ENCODE results near the gene BCKDK. TPM values are rescaled to one million over a fixed set of nuclear protein-coding genes. Genes with fewer than 3 reads are reported as not detected.

The BCKDK gene
- total and polyA plus RNA-seq, 12 donors = 27.0 to 181 (median 80.1) TPM

DNA sequence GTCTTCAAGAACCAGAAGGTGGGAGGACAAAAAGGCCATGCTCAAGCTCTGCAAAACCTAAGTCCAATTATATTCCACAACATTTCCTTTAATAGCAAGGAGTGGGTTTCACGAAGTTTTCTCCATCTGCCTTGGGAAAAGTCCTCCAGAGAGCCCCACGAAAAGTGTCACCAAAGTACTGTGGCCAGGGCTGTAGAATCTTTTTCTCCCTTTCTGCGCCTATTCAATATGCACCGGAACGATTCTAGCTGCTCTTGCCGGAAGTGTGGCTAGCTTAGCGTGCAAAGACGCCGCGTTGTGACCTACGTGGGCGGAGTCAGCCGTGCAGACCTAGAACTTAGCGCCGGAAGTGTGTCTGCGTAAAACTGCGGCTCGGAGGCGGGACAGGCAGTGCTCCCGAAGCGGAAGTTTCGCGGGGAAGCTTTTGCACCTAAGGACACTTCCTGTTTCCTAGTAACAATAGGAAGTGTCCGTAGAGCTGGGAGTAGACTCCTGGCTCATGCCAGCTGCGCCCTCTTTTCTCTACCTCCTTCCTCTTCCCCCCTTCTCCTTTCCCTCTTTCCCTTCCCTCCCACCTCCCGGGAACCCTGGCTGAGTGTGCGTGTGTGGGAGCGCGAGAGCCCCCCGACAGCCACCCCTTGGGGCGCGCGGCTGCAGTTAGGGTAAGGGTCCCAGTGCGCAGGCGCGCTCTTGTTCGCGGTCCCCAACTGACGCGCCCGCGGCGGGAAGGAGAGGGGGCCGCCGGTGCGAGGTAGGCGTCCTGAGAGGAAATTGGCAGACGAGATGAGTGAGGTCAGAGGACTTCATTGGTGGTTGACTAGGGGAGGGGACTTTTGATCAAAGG is 34.0 kb upstream of the BCKDK start, which contains the start of the genes ZNF646 and ZNF668:
Gene ZNF646 (plus strand): TSS at position 453 of the 844 bp plus-strand sequence. CDS start 1,903 bp downstream, outside the sequence.
Gene ZNF668 (minus strand): TSS at position 271 of the 844 bp plus-strand sequence. CDS start 9,781 bp downstream, outside the sequence.
- Histone ChIP-seq H3K27ac (peak within 1 kb of the TSS; percentile 66 to 98 (median 91)), H3K9me3 (replicated peaks in 1 of 3) (no peaks in the 10 kb centered on the region), H3K4me1 (replicated peaks in 1 of 2) (peaks cover 13 to 29% of the 10 kb centered on the region in 2 donors), H3K4me3 (peak within 1 kb of the TSS; percentile 76 to 100 (median 94)), H3K36me3 (replicated peaks in 1 of 2) (peaks cover 0 to 30% of the 10 kb centered on the region in 2 donors), H3K27me3 (no peaks in the 10 kb centered on the region)
- intact Hi-C loops (cut with DNase I) = no loop called here
- WGBS, 4 donors = 0 to 1% (median 0%) methylated on average over 35 to 48 of the region's 48 CpGs
- TF ChIP-seq, protein P1, sequence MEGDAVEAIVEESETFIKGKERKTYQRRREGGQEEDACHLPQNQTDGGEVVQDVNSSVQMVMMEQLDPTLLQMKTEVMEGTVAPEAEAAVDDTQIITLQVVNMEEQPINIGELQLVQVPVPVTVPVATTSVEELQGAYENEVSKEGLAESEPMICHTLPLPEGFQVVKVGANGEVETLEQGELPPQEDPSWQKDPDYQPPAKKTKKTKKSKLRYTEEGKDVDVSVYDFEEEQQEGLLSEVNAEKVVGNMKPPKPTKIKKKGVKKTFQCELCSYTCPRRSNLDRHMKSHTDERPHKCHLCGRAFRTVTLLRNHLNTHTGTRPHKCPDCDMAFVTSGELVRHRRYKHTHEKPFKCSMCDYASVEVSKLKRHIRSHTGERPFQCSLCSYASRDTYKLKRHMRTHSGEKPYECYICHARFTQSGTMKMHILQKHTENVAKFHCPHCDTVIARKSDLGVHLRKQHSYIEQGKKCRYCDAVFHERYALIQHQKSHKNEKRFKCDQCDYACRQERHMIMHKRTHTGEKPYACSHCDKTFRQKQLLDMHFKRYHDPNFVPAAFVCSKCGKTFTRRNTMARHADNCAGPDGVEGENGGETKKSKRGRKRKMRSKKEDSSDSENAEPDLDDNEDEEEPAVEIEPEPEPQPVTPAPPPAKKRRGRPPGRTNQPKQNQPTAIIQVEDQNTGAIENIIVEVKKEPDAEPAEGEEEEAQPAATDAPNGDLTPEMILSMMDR (IDR thresholded peaks at IDR 0.05) = no peak
- peak; percentile 30 to 82 for TF ChIP-seq POLR2A (IDR thresholded peaks at IDR 0.05)
- peak; percentile 97 to 99 (median 99) for DNase-seq

DNA sequence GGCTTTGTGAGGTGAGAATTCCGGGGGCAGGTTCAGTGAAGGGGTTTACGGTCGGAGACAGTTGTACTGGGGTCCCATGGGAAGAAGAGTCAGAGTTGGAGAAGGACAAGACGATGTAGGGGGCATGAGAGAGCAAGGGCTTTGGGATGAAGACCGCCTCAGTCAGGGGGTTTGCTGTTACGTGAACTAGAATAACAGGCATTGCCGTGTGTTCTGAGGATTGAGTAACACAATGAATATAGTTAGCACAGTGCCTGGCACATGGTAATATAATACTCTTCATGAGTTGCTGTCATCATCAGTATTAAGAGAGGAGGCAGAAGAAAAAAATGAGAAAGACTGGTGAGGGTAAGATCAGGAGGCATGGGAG is 33.4 kb upstream of the BCKDK start:
- WGBS, 4 donors = 1 to 3% (median 1%) methylated on average over 7 of the region's 7 CpGs
- peaks cover 13 to 29% of the 10 kb centered on the region in 2 donors for H3K4me1 ChIP-seq (replicated peaks in 1 of 2)
- no peak for TF ChIP-seq POLR2A (IDR thresholded peaks at IDR 0.05)
- TF ChIP-seq, protein P1 (IDR thresholded peaks at IDR 0.05) = no peak
- peak overlapping the region; percentile 66 to 98 (median 91) for H3K27ac ChIP-seq
- peak overlapping the region; percentile 18 to 100 (median 94) for H3K4me3 ChIP-seq
- no peaks in the 10 kb centered on the region for H3K9me3 ChIP-seq (replicated peaks in 1 of 3)
- intact Hi-C loops (cut with DNase I) = no loop called here
- DNase-seq = no peak
- peaks cover 0 to 36% of the 10 kb centered on the region in 2 donors for H3K36me3 ChIP-seq (replicated peaks in 1 of 2)
- H3K27me3 ChIP-seq = no peaks in the 10 kb centered on the region

DNA sequence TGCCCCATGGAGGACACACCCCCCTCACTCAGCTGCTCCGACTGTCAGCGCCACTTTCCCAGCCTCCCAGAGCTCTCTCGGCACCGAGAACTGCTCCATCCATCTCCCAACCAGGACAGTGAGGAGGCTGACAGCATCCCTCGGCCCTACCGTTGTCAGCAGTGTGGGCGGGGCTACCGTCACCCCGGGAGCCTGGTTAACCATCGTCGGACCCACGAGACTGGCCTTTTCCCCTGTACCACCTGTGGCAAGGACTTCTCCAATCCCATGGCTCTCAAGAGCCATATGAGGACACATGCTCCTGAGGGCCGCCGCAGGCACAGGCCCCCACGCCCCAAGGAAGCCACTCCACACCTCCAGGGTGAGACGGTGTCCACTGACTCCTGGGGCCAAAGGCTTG is 31.9 kb upstream of the BCKDK start:
- H3K4me1 ChIP-seq (replicated peaks in 1 of 2) = peaks cover 13 to 27% of the 10 kb centered on the region in 2 donors
- H3K27ac ChIP-seq = no peak overlapping the region
- no peaks in the 10 kb centered on the region for H3K9me3 ChIP-seq (replicated peaks in 1 of 3)
- intact Hi-C loops (cut with DNase I) = no loop called here
- TF ChIP-seq POLR2A (IDR thresholded peaks at IDR 0.05) = no peak
- TF ChIP-seq, protein P1 (IDR thresholded peaks at IDR 0.05) = no peak
- DNase-seq = peak in 2 of 7 donors; percentile 23 to 50
- peaks cover 0 to 51% of the 10 kb centered on the region in 2 donors for H3K36me3 ChIP-seq (replicated peaks in 1 of 2)
- 60 to 92% (median 80%) methylated on average over 8 to 16 of the region's 16 CpGs for WGBS, 4 donors
- no peak overlapping the region for H3K4me3 ChIP-seq
- H3K27me3 ChIP-seq = no peaks in the 10 kb centered on the region

DNA sequence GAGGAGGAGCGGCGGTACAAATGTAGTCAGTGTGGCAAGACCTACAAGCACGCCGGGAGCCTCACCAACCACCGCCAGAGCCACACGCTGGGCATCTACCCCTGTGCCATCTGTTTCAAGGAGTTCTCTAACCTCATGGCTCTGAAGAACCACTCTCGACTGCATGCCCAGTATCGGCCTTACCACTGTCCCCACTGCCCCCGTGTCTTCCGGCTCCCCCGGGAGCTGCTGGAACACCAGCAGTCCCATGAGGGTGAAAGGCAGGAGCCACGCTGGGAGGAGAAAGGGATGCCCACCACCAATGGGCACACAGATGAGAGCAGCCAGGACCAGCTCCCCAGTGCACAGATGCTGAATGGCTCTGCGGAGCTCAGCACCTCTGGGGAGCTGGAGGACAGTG is 31.2 kb upstream of the BCKDK start:
- intact Hi-C loops (cut with DNase I) = no loop called here

More for the DNA sequence above, 31.2 kb upstream of the BCKDK start:
- no peak overlapping the region for H3K27ac ChIP-seq
- no peak for DNase-seq
- H3K4me3 ChIP-seq = no peak overlapping the region
- H3K9me3 ChIP-seq (replicated peaks in 1 of 3) = no peaks in the 10 kb centered on the region
- WGBS, 4 donors = 95 to 99% (median 96%) methylated on average over 10 to 13 of the region's 13 CpGs
- peaks cover 0 to 51% of the 10 kb centered on the region in 2 donors for H3K36me3 ChIP-seq (replicated peaks in 1 of 2)
- H3K27me3 ChIP-seq = no peaks in the 10 kb centered on the region
- H3K4me1 ChIP-seq (replicated peaks in 1 of 2) = peaks cover 8 to 20% of the 10 kb centered on the region in 2 donors
- TF ChIP-seq, protein P1 (IDR thresholded peaks at IDR 0.05) = no peak
- TF ChIP-seq POLR2A (IDR thresholded peaks at IDR 0.05) = no peak
